Ishikawa (cell line): ENCODE results near the gene HS2ST1.

Experiments
- CEBPB ChIP-seq: IDR thresholded peaks from 2 replicates; pipeline ENCODE4 v1.6.1; 2012
- CREB1 ChIP-seq: IDR thresholded peaks from 2 replicates; pipeline ENCODE4 v1.6.1; 2012; ENCODE audit warnings: low read depth
- EGR1 ChIP-seq: IDR thresholded peaks from 2 replicates; pipeline ENCODE4 v1.6.1; 2012
- EP300 ChIP-seq: IDR thresholded peaks from 2 replicates; pipeline ENCODE4 v1.6.1; 2012; ENCODE audit warnings: borderline replicate concordance
- FOXM1 ChIP-seq: IDR thresholded peaks from 2 replicates; pipeline ENCODE4 v1.6.1; 2012; ENCODE audit warnings: low read depth, borderline replicate concordance
- MAX ChIP-seq: IDR thresholded peaks from 2 replicates; pipeline ENCODE4 v1.6.1; 2012
- NFIC ChIP-seq: IDR thresholded peaks from 2 replicates; pipeline ENCODE4 v1.6.1; 2012
- RAD21 ChIP-seq: IDR thresholded peaks from 2 replicates; pipeline ENCODE4 v1.6.1; 2012; ENCODE audit warnings: low read depth
- REST ChIP-seq: IDR thresholded peaks from 2 replicates; pipeline ENCODE4 v1.6.1; 2012; ENCODE audit warnings: low read depth, mild to moderate bottlenecking
- TAF1 ChIP-seq: IDR thresholded peaks from 2 replicates; pipeline ENCODE4 v1.6.1; 2012; ENCODE audit warnings: low read depth, mild to moderate bottlenecking
- TCF12 ChIP-seq: IDR thresholded peaks from 2 replicates; pipeline ENCODE4 v1.6.1; 2012; ENCODE audit warnings: low read depth
- TEAD4 ChIP-seq: IDR thresholded peaks from 2 replicates; pipeline ENCODE4 v1.6.1; 2012
- USF1 ChIP-seq: IDR thresholded peaks from 2 replicates; pipeline ENCODE4 v1.6.1; 2012
- YY1 ChIP-seq: IDR thresholded peaks from 2 replicates; pipeline ENCODE4 v1.6.1; 2012; ENCODE audit warnings: low read depth
- ZBTB7A ChIP-seq: IDR thresholded peaks from 2 replicates; pipeline ENCODE4 v1.6.1; 2012; ENCODE audit warnings: low read depth

HS2ST1 gene

GRCh38 chr1:87135329-87135712 is 220.9 kb downstream of the HS2ST1 start:
- no peak for TF ChIP-seq TCF12
- no peak for TF ChIP-seq CEBPB
- no peak for TF ChIP-seq REST
- TF ChIP-seq YY1, result no peak
- TF ChIP-seq TAF1, result no peak
- no peak for TF ChIP-seq USF1
- TF ChIP-seq ZBTB7A, result no peak
- no peak for TF ChIP-seq NFIC
- TF ChIP-seq CREB1, result no peak
- TF ChIP-seq FOXM1, result no peak
- TF ChIP-seq EP300, result no peak
- TF ChIP-seq TEAD4, result no peak
- TF ChIP-seq MAX, result no peak
- TF ChIP-seq EGR1, result no peak
- no peak for TF ChIP-seq RAD21

- TF ChIP-seq USF1 (no peak), RAD21 (no peak), CEBPB (no peak), EP300 (no peak), EGR1 (no peak), TAF1 (no peak), TEAD4 (no peak), CREB1 (no peak), REST (no peak), MAX (no peak), ZBTB7A (no peak), TCF12 (no peak), FOXM1 (no peak), YY1 (no peak), NFIC (no peak)
Observed at GRCh38 chr1:87136607-87137341, 222.3 kb downstream of the HS2ST1 start.

DNA sequence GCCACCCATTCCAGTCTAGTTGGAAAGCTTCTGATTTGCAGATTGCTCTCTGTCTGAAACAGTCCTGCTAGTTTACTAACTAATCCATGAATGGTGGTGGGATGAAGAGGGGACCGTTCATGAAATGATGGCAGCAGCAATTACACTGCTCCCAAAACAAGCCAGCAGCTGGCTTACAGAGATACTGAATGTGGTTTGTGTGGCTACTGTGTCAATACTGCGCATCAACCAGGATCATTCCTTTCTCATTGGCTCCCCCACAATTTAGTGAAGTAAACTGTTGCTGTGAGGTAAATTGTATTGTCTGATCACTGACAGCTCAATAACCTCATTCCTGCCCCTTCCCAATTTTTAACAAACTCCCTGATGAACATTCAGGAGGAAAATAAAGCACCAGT is 222.9 kb downstream of the HS2ST1 start:
- TF ChIP-seq USF1 (no peak), EP300 (no peak), CEBPB (no peak), TEAD4 (no peak)

DNA sequence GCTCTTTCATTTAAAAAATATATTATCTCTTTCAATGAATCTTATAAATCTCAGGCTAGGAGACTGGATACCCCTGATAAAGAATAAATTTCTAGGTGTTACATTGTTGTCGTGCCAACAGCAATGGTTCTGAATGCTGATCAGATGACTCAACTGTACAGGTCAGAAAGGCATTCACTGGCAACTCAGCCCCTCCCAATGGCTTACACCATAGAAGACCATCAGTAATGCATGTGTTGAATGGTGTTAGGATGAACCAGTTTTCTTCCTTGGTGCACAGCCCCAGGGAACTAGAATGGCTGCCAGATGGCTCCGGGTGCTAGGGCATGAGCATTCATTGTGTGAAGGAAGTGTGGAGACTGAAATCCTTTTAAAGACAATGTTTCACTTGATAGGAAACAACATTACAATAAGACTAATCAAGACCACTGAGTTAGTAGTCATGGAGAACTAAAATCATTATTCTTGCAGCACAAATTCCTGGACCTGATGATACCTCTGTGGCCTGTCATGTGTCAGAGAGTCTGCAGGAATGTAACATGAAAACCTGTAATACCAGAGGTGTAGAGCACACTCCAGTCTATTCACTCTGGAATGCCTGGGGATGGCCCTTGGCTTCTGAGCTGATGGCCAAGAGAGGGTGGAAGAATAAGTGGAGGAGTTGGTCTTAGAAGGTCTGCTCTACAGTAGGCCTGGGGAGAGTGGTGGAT is 226.6 kb downstream of the HS2ST1 start:
- TF ChIP-seq USF1 (no peak), RAD21 (no peak), MAX (no peak), CREB1 (no peak), ZBTB7A (no peak), FOXM1 (no peak), EP300 (no peak), TCF12 (no peak), YY1 (no peak), TAF1 (no peak), CEBPB (no peak)

DNA sequence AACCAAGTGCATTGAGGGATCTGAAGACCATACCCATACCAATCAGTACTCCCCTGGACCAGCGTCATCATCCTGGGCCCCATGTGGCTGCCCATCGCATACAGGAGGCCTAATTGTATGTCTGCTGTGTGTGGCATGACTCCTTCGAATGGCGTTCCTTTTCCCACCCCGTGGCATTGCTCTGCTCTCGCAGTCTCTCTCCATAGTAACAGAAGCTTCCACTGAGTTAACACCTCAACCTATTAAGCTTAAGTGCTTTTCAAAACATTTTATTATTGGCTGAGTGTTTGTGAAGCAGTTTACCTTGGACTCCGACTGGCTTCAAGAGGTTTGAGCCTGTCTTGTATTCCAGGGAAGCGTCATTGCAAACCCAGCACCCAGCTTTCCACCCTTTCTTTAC is 227.1 kb downstream of the HS2ST1 start:
- TF ChIP-seq TCF12, result no peak
- no peak for TF ChIP-seq EGR1
- TF ChIP-seq YY1, result no peak
- TF ChIP-seq REST, result no peak
- TF ChIP-seq USF1, result no peak
- TF ChIP-seq CEBPB, result no peak
- TF ChIP-seq ZBTB7A, result no peak
- TF ChIP-seq RAD21, result no peak
- TF ChIP-seq TAF1, result no peak
- no peak for TF ChIP-seq CREB1
- no peak for TF ChIP-seq EP300
- no peak for TF ChIP-seq TEAD4
- TF ChIP-seq MAX, result no peak
- no peak for TF ChIP-seq NFIC
- TF ChIP-seq FOXM1, result no peak
